ENCODE measurements around the gene TPCN1.
A peak's percentile ranks its signal among the peaks of the same experiment; 100 is the strongest.

TPCN1 gene

GRCh38 chr12:113302886-113303640, 81.8 kb downstream of the TPCN1 start:
- no peak for DNase-seq (ENCODE audit: low spot score)
- in situ Hi-C loops (cut with MboI; ENCODE audit: low pct_unique_long_range_greater_than_20kb, low sequenced_read_pairs, unreplicated experiment) = loop anchor here (25.0 kb wide), 1 partner anchor 609 kb away; no protein-coding TSS in a partner anchor
- no peak for TF ChIP-seq CTCF (IDR thresholded peaks at IDR 0.05; ENCODE audit: extremely low read depth, insufficient read depth, missing control alignments)

- no peak for DNase-seq (ENCODE audit: low spot score)
- no peak for TF ChIP-seq CTCF (IDR thresholded peaks at IDR 0.05; ENCODE audit: extremely low read depth, insufficient read depth, missing control alignments)
- in situ Hi-C loops (cut with MboI; ENCODE audit: low pct_unique_long_range_greater_than_20kb, low sequenced_read_pairs, unreplicated experiment) = loop anchor here (25.0 kb wide), 1 partner anchor 607 kb away; no protein-coding TSS in a partner anchor
These were observed 84.1 kb downstream of the TPCN1 start for GRCh38 chr12:113305281-113305856.

GRCh38 chr12:113306382-113306781, 85.1 kb downstream of the TPCN1 start:
- no peak for TF ChIP-seq CTCF (IDR thresholded peaks at IDR 0.05; ENCODE audit: extremely low read depth, insufficient read depth, missing control alignments)
- in situ Hi-C loops (cut with MboI; ENCODE audit: low pct_unique_long_range_greater_than_20kb, low sequenced_read_pairs, unreplicated experiment) = loop anchor here (25.0 kb wide), 1 partner anchor 606 kb away; no protein-coding TSS in a partner anchor
- no peak for DNase-seq (ENCODE audit: low spot score)

GRCh38 chr12:113310489-113310888, 89.2 kb downstream of the TPCN1 start:
- DNase-seq (ENCODE audit: low spot score) = no peak
- in situ Hi-C loops (cut with MboI; ENCODE audit: low pct_unique_long_range_greater_than_20kb, low sequenced_read_pairs, unreplicated experiment) = loop anchor here (25.0 kb wide), 1 partner anchor 602 kb away; no protein-coding TSS in a partner anchor
- peak; percentile 22 for TF ChIP-seq CTCF (IDR thresholded peaks at IDR 0.05; ENCODE audit: extremely low read depth, insufficient read depth, missing control alignments)

GRCh38 chr12:113314121-113314529, 92.9 kb downstream of the TPCN1 start:
- no peak for DNase-seq (ENCODE audit: low spot score)
- no peak for TF ChIP-seq CTCF (IDR thresholded peaks at IDR 0.05; ENCODE audit: extremely low read depth, insufficient read depth, missing control alignments)
- in situ Hi-C loops (cut with MboI; ENCODE audit: low pct_unique_long_range_greater_than_20kb, low sequenced_read_pairs, unreplicated experiment) = loop anchor here (25.0 kb wide), 1 partner anchor 598 kb away; no protein-coding TSS in a partner anchor

GRCh38 chr12:113315358-113315757, 94.1 kb downstream of the TPCN1 start:
- no peak for TF ChIP-seq CTCF (IDR thresholded peaks at IDR 0.05; ENCODE audit: extremely low read depth, insufficient read depth, missing control alignments)
- DNase-seq (ENCODE audit: low spot score) = no peak
- in situ Hi-C loops (cut with MboI; ENCODE audit: low pct_unique_long_range_greater_than_20kb, low sequenced_read_pairs, unreplicated experiment) = loop anchor here (25.0 kb wide), 1 partner anchor 597 kb away; no protein-coding TSS in a partner anchor
